IMR-90 (cell line): ENCODE results near the gene RASGRF1. TPM values are rescaled to one million over a fixed set of nuclear protein-coding genes. Genes with fewer than 3 reads are reported as not detected.
A peak's percentile ranks its signal among the peaks of the same experiment; 100 is the strongest.

Experiments used
- ATAC-seq: fragments of 200-7000 bp; cut with Tn5 transposase; 2 replicates; pipeline ENCODE4 v1.9.1; 2020; ENCODE audit warnings: low read depth, mild to moderate bottlenecking, moderate library complexity
- BruUV-seq: library from RNA; stranded (reverse); fragments of 400-500 nt; replicated peaks from 2 replicates; lab custom pipeline; 2021; lab: Mats Ljungman, UMichigan
- CTCF ChIA-PET: fragments of 300-600 bp; formaldehyde crosslinking; extraction: SDS; loops from one replicate; lab custom pipeline; 2021; ENCODE audit warnings: antibody characterized with exemption; lab: Yijun Ruan, JAX
- POLR2A ChIA-PET: fragments of 300-600 bp; sonication (Branson Sonifier 250); formaldehyde crosslinking; loops from one replicate; lab custom pipeline; 2022; ENCODE audit warnings: antibody characterized with exemption; ENCODE audit not compliant: unreplicated experiment; lab: Charles Lee
- DNase-seq: peaks from one replicate; pipeline ENCODE4 v3.0.0; 2013
- H2AFZ ChIP-seq: replicated peaks from 2 replicates; pipeline ENCODE3; 2013; ENCODE audit warnings: low read length, mild to moderate bottlenecking; ENCODE audit not compliant: poor library complexity
- H2AK5ac ChIP-seq: 2 replicates; pipeline ENCODE4 v1.6.1; 2013; ENCODE audit warnings: low read depth, low read length, inconsistent platforms
- H2AK9ac ChIP-seq: replicated peaks from 2 replicates; pipeline ENCODE3; 2013; ENCODE audit warnings: mild to moderate bottlenecking, low read depth, low read length, moderate library complexity; ENCODE audit not compliant: poor library complexity
- H2BK120ac ChIP-seq: 2 replicates; pipeline ENCODE4 v1.6.1; 2013; ENCODE audit warnings: low read depth, low read length, inconsistent platforms
- H2BK15ac ChIP-seq: 3 replicates; pipeline ENCODE4 v1.6.1; 2013; ENCODE audit warnings: low read depth, low read length, inconsistent platforms
- H2BK20ac ChIP-seq: 2 replicates; pipeline ENCODE4 v1.6.1; 2013; ENCODE audit warnings: low read depth, mild to moderate bottlenecking, inconsistent platforms, low read length, moderate library complexity
- H2BK5ac ChIP-seq: 2 replicates; pipeline ENCODE4 v1.6.1; 2013; ENCODE audit warnings: mild to moderate bottlenecking, low read depth, low read length, inconsistent platforms; ENCODE audit not compliant: poor library complexity, severe bottlenecking
- H3K14ac ChIP-seq: replicated peaks from 2 replicates; pipeline ENCODE4 v1.6.1; 2013; ENCODE audit warnings: low read depth, low read length, inconsistent platforms
- H3K18ac ChIP-seq: 2 replicates; pipeline ENCODE4 v1.6.1; 2013; ENCODE audit warnings: low read depth, low read length, control low read depth
- H3K23ac ChIP-seq: 2 replicates; pipeline ENCODE4 v1.6.1; 2013; ENCODE audit warnings: low read depth, low read length, inconsistent platforms
- H3K27ac ChIP-seq: 2 replicates; pipeline ENCODE4 v1.5.1; 2013; ENCODE audit warnings: mild to moderate bottlenecking, control low read depth, low read length; ENCODE audit not compliant: insufficient read depth
- H3K27me3 ChIP-seq: 2 replicates; pipeline ENCODE4 v1.6.1; 2013; ENCODE audit warnings: low read length; ENCODE audit not compliant: control insufficient read depth, insufficient read depth
- H3K36me3 ChIP-seq: 2 replicates; pipeline ENCODE4 v1.6.1; 2013; ENCODE audit warnings: low read length, mixed read lengths; ENCODE audit not compliant: control insufficient read depth, insufficient read depth
- H3K4ac ChIP-seq: 2 replicates; pipeline ENCODE4 v1.6.1; 2013; ENCODE audit warnings: low read depth, low read length, inconsistent platforms
- H3K4me1 ChIP-seq: 2 replicates; pipeline ENCODE4 v1.6.1; 2013; ENCODE audit warnings: low read length, mixed read lengths; ENCODE audit not compliant: control insufficient read depth, insufficient read depth
- H3K4me2 ChIP-seq: 2 replicates; pipeline ENCODE4 v1.6.1; 2013; ENCODE audit warnings: low read depth, mild to moderate bottlenecking, control low read depth, low read length, moderate library complexity
- H3K4me3 ChIP-seq: 2 replicates; pipeline ENCODE4 v1.5.1; 2013; ENCODE audit warnings: low read depth, mild to moderate bottlenecking, control low read depth, low read length, moderate library complexity; ENCODE audit not compliant: insufficient read depth
- H3K56ac ChIP-seq: 2 replicates; pipeline ENCODE4 v1.6.1; 2013; ENCODE audit warnings: low read length, inconsistent platforms; ENCODE audit not compliant: insufficient read depth; ENCODE audit errors: extremely low read depth
- H3K79me1 ChIP-seq, 2 experiments: 2 replicates each; pipeline ENCODE4 v1.6.1; 2013; ENCODE audit warnings: low read length in 2 of 2, inconsistent platforms in 1 of 2, low read depth in 1 of 2
- H3K9ac ChIP-seq: 2 replicates; pipeline ENCODE4 v1.6.1; 2013; ENCODE audit warnings: low read depth, low read length, control low read depth
- H3K9me1 ChIP-seq: 2 replicates; pipeline ENCODE4 v1.6.1; 2013; ENCODE audit warnings: low read length, inconsistent platforms; ENCODE audit not compliant: insufficient read depth
- H3K9me3 ChIP-seq: 2 replicates; pipeline ENCODE4 v1.6.1; 2013; ENCODE audit warnings: low read length; ENCODE audit not compliant: control insufficient read depth, insufficient read depth
- H4K20me1 ChIP-seq: 2 replicates; pipeline ENCODE4 v1.6.1; 2013; ENCODE audit warnings: low read length, inconsistent platforms; ENCODE audit not compliant: insufficient read depth
- H4K5ac ChIP-seq: 2 replicates; pipeline ENCODE4 v1.6.1; 2013; ENCODE audit warnings: mild to moderate bottlenecking, low read depth, low read length, control low read depth
- H4K8ac ChIP-seq, 2 experiments: 2 replicates each; pipeline ENCODE4 v1.6.1; 2013; ENCODE audit warnings: low read depth in 2 of 2, low read length in 2 of 2, control low read depth in 1 of 2, inconsistent platforms in 1 of 2
- H4K91ac ChIP-seq: 2 replicates; pipeline ENCODE4 v1.6.1; 2013; ENCODE audit warnings: low read depth, low read length, inconsistent platforms; ENCODE audit not compliant: insufficient read depth
- BHLHE40 ChIP-seq: fragments of 150-350 bp; IDR thresholded peaks from 2 replicates; pipeline ENCODE4 v1.6.1; 2016; ENCODE audit warnings: mild to moderate bottlenecking, low read depth, low read length
- CEBPB ChIP-seq: IDR thresholded peaks from 2 replicates; pipeline ENCODE4 v1.6.1; 2012; ENCODE audit warnings: low read depth, low read length, improper control_type of control experiment
- CHD1 ChIP-seq: IDR thresholded peaks from 2 replicates; pipeline ENCODE4 v1.6.1; 2012; ENCODE audit warnings: low read depth, low read length, improper control_type of control experiment
- CTCF ChIP-seq: conservative IDR thresholded peaks from 2 replicates; pipeline ENCODE4 v1.5.1; 2012; ENCODE audit warnings: mild to moderate bottlenecking, low read depth, low read length, improper control_type of control experiment
- ELK1 ChIP-seq: fragments of 150-350 bp; IDR thresholded peaks from 2 replicates; pipeline ENCODE4 v1.6.1; 2016; ENCODE audit warnings: low read depth, mild to moderate bottlenecking, low read length, moderate library complexity, borderline replicate concordance
- FOS ChIP-seq: fragments of 150-350 bp; IDR thresholded peaks from 2 replicates; pipeline ENCODE4 v1.6.1; 2016; ENCODE audit warnings: low read depth, low read length
- MAFK ChIP-seq: IDR thresholded peaks from 2 replicates; pipeline ENCODE4 v1.6.1; 2012; ENCODE audit warnings: low read depth, low read length, improper control_type of control experiment
- MAZ ChIP-seq: IDR thresholded peaks from 2 replicates; pipeline ENCODE4 v1.6.1; 2012; ENCODE audit warnings: low read depth, mild to moderate bottlenecking, low read length, improper control_type of control experiment, moderate library complexity, borderline replicate concordance
- MXI1 ChIP-seq: IDR thresholded peaks from 2 replicates; pipeline ENCODE4 v1.6.1; 2012; ENCODE audit warnings: low read depth, mild to moderate bottlenecking, low read length, moderate library complexity, borderline replicate concordance
- NFE2L2 ChIP-seq: fragments of 150-350 bp; IDR thresholded peaks from 2 replicates; pipeline ENCODE4 v1.6.1; 2016; ENCODE audit warnings: low read depth, mild to moderate bottlenecking, low read length
- POLR2A ChIP-seq: IDR thresholded peaks from 2 replicates; pipeline ENCODE4 v1.6.1; 2012; ENCODE audit warnings: mild to moderate bottlenecking, low read depth, low read length
- RAD21 ChIP-seq: IDR thresholded peaks from 2 replicates; pipeline ENCODE4 v1.6.1; 2012; ENCODE audit warnings: low read length, improper control_type of control experiment
- RCOR1 ChIP-seq: IDR thresholded peaks from 2 replicates; pipeline ENCODE4 v1.6.1; 2012; ENCODE audit warnings: mild to moderate bottlenecking, low read length, improper control_type of control experiment; ENCODE audit not compliant: insufficient replicate concordance
- RFX5 ChIP-seq: IDR thresholded peaks from 2 replicates; pipeline ENCODE4 v1.8.0; 2012; ENCODE audit warnings: low read depth, mild to moderate bottlenecking, low read length, moderate library complexity
- SMC3 ChIP-seq: fragments of 150-350 bp; IDR thresholded peaks from 2 replicates; pipeline ENCODE4 v1.6.1; 2016; ENCODE audit warnings: low read depth, mild to moderate bottlenecking, antibody characterized with exemption, low read length, moderate library complexity
- USF2 ChIP-seq: fragments of 150-350 bp; IDR thresholded peaks from 2 replicates; pipeline ENCODE4 v1.6.1; 2017; ENCODE audit warnings: mild to moderate bottlenecking, antibody characterized with exemption, low read length, low read depth
- WGBS, 2 experiments: methylation state at CpG; one replicate each; pipeline versions ENCODE4 v1.1.5 to v1.1.7; 2013; ENCODE audit warnings: missing lambda C conversion rate in 2 of 2; ENCODE audit not compliant: insufficient read length in 1 of 2; ENCODE audit errors: extremely low coverage in 2 of 2; 5-methylcytosine and 5-hydroxymethylcytosine counted together
- dilution Hi-C: fragments of 300-500 bp; cut with HindIII; formaldehyde crosslinking; loops from one replicate; pipeline ENCODE4 v1.14.3; 2018; ENCODE audit warnings: low sequenced_read_pairs; ENCODE audit not compliant: unreplicated experiment
- in situ Hi-C: fragments of 300-500 bp; cut with MboI; formaldehyde crosslinking; loops from 3 replicates; pipeline ENCODE4 v1.14.3; 2019; ENCODE audit warnings: low sequenced_read_pairs, inconsistent platforms, mixed read lengths
- intact Hi-C: fragments of 100-400 bp; cut with micrococcal nuclease; formaldehyde crosslinking; loops from 2 replicates; pipeline ENCODE4 v1.10.0; 2022
- polyA plus RNA-seq, 3 experiments: library from polyadenylated mRNA; depleted of rRNA; stranded (reverse); fragments of >200 nt; gene quantifications; 2 replicates each; pipeline ENCODE4 v1.2.3, GENCODE V29; 2012; ENCODE audit warnings: low replicate concordance in 1 of 3
- total RNA-seq: library from RNA; depleted of rRNA; stranded (reverse); fragments of >200 nt; gene quantifications from 2 replicates; pipeline ENCODE4 v1.2.3, GENCODE V29; 2012

Gene RASGRF1
- total and polyA plus RNA-seq, 2 of the 4 experiments (the other 2 are of a cell fraction) = under 0.01 to 0.15 TPM

- Histone ChIP-seq H3K14ac (no peak overlapping the region), H2BK5ac (no peak overlapping the region), H3K9me3 (no peaks in the 10 kb centered on the region), H3K23ac (no peak overlapping the region), H3K4me2 (no peak overlapping the region), H4K91ac (no peak overlapping the region), H3K56ac (no peak overlapping the region), H3K27me3 (peaks cover 12% of the 10 kb centered on the region), H3K4ac (no peak overlapping the region), H3K79me1 (no peaks in the 10 kb centered on the region), H4K20me1 (no peaks in the 10 kb centered on the region), H2BK15ac (no peak overlapping the region), H3K9me1 (no peaks in the 10 kb centered on the region), H3K4me1 (no peaks in the 10 kb centered on the region), H3K9ac (no peak overlapping the region), H3K36me3 (no peaks in the 10 kb centered on the region), H2AFZ (no peak overlapping the region), H4K8ac (no peak overlapping the region), H2BK120ac (no peak overlapping the region), H2BK20ac (no peak overlapping the region), H3K27ac (no peak overlapping the region), H2AK9ac (peak overlapping the region; percentile 28), H3K4me3 (no peak overlapping the region), H4K5ac (no peak overlapping the region), H2AK5ac (no peak overlapping the region), H3K18ac (no peak overlapping the region)
- WGBS, 2 experiments = 40% methylated on average over 1 of the region's 11 CpGs; no CpG with 5 or more reads in 1 of the 2 experiments
- TF ChIP-seq RCOR1 (no peak), USF2 (no peak), ELK1 (no peak), MAFK (no peak), NFE2L2 (no peak), MXI1 (no peak), RFX5 (no peak), FOS (no peak), BHLHE40 (no peak), CEBPB (no peak), CHD1 (no peak), SMC3 (no peak), POLR2A (no peak), MAZ (no peak), CTCF (no peak), RAD21 (no peak)
- dilution Hi-C loops (no loop called here), in situ Hi-C loops (no loop called here), intact Hi-C loops (no loop called here)
- ChIA-PET CTCF (no interaction called here), POLR2A (no interaction called here)
- ATAC-seq (no peak), DNase-seq (no peak)
- BruUV-seq = no TSS peak
These were observed 11.7 kb downstream of the RASGRF1 start for GRCh38 chr15:79078763-79079410.
